HG02678 (cell line): ENCODE measurements around the gene BMP7.
"Not testable (repeated sequence)": the region's sequence is repeated elsewhere in the genome, so short reads cannot be mapped to it uniquely, and the experiment has no call there.

Experiments used
- ATAC-seq: cut with Tn5 transposase; IDR thresholded peaks from one replicate; pipeline ENCODE4 v1.9.1; 2021; ENCODE audit warnings: mild to moderate bottlenecking, moderate library complexity; ENCODE audit not compliant: unreplicated experiment

The BMP7 gene

DNA sequence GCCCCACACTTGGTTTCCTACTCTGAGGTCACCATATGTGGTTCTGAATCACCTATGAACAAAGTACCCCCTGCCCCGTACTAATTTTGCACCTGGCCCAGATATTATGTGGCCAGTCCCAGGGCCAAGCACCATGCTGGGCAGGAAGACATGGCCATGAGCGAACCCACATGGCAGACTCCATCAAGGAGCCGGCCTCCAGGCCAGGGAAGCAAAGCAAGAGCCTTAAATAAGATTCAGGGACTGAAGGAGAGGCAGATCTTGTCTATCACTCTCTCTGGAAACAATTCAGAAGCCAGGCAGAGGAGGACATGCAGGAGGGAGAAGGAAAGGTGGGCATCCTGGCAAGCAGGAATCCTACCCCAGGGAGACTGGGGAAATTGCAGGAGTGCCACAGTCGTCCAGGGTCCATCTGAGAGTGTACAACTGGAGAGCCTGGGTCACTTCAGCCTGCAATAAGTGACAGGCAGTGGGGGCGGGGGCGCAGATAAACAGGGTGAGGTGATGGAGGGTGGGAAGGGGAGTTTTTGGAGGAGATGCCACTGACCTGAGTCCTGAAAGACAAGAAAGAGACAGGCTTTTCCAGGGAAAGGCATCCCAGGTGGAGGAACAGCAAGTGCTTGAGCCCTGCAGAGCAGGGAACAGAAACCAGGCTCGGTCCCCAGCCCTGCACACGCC is 2.1 kb upstream of the BMP7 start:
- no peak for ATAC-seq

DNA sequence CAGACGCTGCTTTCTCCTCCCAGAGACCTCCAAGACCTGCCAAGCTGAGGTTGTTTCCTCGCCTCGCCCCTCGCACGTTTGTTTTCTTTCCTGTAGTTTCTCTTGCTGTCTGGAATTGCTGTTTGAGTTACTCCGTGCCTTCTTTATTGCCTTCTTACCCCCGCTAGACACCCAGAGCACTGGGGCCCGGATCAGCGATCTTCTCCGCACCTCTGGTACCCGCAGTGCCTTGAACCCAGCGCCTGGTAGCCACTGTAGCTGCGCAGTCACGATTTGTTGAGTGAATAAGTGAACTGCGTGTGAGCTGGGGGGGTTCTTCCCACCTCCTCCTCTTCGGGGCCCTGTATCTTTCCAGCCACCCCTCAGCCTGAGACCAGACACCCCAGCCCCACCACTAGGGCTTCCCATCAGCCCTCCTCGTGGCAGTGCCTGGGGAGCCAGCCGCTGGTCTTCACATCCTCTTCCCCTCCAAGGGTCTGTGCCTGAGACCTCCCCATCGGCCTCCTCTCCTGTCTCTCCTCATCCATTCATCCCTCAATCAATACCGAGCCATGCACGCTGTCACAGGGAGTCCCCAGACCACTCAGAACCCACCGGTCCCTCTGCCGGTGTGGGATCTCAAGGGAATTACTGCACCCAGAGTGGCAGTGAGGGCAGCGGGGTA is 849 bp upstream of the BMP7 start:
- ATAC-seq, result no peak

- no peak for ATAC-seq
These were observed 497 bp downstream of the BMP7 start for GRCh38 chr20:57265997-57266290.

DNA sequence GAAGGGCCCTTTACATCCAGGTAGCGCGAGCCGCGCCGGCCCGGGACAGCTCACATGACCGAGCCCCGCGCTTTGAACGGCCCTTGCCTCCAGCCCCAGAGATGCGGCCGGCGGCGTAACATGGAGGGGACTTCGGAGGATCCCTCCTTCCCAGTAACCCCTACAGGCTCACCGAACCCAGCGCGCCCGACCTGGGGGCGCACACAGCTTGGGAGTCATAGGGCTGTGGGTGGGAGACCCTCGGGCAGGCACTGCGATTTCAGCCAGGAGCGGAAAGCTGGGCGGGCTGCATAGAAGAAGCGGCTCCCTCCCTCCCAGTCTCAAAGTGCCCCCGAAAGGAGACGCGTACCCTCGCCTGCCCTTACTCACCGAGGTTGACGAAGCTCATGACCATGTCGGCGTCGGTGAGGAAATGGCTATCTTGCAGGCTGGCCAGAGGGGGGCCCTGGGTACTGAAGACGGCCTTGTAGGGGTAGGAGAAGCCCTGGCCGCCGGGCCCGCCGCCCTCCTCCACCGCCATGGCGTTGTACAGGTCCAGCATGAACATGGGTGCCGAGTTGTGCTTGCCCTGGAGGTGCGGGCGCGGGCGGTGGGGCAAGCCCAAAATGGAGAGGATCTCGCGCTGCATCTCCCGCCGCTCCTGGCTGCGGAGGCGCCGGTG is 975 bp downstream of the BMP7 start:
- no peak for ATAC-seq

DNA sequence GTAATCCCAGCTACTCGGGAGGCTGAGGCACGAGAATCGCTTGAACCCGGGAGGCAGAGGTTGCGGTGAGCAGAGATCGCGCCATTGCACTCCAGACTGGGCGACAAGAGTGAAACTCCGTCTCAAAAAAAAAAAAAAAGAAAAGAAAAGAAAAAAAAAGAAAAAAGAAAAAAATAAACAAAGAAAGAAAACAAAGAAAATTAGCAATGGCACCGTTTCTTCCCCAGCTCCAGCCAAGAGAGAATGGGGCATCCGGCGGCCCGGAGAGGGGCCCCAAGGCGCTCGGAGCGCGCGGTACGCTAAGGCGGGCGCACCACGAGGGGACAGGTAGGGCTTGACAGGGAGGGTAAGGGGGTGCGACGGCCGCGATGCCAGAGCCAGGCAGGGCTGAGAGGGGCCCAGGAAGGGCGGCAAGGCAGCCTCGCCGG is 1.5 kb downstream of the BMP7 start:
- ATAC-seq, result not testable (repeated sequence)

DNA sequence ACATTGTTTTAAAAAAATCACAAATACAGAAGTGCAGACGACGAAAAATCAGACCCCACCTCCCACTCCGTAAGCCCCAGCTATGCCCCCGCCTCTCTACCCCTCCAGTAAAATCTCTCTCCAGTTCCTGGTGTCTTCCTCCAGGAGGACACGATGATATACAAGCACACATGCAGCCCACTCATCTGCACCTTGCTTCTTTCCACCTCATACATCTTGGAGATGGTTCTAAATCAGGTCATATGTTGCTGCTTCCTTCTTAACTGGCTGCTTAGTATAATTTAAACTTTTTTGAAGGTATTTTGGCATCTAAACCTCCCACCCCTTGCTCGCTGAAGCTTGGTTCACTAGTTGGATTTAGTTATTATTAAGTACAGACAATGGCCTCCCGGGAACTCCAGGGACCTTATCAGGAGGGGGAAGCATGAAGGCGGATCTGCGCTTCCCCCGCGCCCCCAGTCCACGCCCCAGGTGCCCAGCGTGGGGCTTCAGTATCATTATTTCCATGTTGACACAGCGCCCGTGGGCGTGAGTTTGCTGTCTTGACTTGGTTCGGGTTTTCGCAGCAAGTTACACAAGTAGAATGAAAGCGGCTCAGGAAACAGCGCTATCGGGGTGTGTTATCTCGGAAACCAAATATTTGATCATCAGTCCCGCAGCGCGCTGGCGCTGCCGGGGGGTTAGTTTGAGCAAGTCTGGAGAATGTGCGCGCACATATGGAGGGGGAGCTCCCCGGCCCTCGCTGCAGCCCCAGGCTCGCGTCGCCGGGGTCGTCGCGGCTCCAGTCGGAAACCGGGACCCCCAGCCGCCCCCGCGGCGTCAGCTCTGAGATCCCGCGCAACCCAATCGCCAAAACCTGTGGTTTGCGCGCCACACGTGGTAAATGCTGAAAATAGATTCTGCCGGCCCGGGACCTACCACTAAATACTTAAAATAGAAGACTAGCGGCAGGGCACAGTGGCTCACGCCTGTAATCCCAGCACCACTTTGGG is 2.3 kb downstream of the BMP7 start:
- no peak for ATAC-seq

DNA sequence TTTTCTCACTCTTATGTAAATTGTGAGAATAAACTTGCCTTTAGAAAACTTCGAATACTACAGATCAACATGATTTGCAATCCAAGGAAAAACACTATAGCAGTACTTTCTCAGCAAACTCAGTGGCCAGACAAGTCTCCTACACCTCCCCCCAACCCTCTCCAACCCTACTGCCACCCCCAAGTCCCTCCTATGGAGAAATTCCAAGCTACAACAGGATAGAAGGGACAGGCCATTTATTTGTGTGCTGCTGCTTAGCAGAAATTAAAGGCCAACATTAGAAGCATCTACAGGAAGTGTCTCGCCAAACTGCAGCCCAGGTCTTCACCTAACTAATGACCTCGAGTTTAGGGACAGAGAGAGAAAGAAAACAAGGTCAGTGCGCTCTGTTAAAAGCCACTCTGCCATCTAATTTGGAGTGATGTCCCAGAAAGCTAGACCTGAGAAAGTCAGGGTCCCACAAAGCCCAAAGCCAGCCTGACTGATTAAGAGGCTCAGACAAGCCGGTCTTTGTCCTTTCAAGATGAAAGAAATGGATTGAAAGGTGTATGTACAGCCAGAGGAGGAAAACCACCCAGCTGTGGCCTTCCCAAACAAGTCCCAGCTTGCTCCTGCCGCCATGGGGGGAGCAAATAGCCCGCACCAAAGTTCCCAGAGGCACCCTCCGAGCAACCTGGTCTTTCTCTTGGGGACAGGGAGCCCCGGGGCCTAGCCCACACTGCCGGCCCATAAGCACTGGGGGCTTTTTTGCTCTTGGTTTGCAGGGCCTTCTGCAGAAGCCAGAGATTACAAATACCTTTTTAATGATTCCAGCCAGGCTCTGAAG is 3.4 kb downstream of the BMP7 start:
- no peak for ATAC-seq

- no peak for ATAC-seq
These were observed 4.1 kb downstream of the BMP7 start for GRCh38 chr20:57262301-57262700.

- ATAC-seq, result no peak
These were observed 4.8 kb downstream of the BMP7 start for GRCh38 chr20:57261457-57262251.

GRCh38 chr20:57260934-57261333 is 5.5 kb downstream of the BMP7 start:
- no peak for ATAC-seq

DNA sequence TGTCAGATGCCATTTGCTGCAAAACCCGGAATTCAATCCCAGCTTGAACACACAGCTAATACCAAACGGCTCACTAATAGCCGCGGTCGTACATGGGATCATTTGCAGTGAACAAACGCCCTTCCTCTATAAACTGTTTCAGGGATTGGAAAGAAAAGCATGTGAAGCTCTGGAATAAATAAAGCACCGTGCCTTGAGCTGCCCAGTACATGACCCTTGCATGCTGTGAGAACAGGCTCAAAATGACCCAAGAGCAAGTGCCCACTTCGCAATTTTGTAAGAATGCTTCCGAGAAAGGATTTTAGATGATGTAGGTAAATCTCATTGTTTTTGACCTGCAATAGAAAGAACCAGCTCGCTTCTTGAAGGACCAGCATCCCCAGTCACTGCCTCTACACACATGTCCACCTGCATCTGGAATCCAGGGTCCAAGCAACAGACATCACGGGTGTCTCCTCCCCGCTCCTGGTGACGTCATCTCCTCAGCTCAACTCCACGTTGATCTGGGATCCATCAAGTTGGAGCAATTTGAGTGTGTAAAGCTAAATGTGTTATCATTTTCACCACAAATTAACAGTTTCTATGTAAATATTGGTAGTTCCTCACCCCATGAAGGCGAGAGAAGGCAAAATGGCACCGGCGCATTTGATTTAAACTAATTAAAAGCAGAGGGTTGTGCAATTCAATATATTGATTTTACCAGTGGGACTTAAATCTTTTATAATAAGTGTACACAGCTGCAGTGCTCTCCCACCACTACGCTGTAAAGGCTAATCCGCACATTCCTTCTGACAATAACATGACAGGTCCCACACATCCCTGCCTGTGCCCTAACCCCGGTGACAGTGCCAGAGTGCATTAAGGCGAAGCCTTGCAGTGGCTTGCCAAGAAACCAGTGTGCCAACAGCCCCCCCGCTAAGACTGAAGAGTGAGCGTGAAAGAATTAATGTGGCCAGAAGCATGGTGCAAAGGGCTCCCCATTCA is 6.2 kb downstream of the BMP7 start:
- no peak for ATAC-seq

DNA sequence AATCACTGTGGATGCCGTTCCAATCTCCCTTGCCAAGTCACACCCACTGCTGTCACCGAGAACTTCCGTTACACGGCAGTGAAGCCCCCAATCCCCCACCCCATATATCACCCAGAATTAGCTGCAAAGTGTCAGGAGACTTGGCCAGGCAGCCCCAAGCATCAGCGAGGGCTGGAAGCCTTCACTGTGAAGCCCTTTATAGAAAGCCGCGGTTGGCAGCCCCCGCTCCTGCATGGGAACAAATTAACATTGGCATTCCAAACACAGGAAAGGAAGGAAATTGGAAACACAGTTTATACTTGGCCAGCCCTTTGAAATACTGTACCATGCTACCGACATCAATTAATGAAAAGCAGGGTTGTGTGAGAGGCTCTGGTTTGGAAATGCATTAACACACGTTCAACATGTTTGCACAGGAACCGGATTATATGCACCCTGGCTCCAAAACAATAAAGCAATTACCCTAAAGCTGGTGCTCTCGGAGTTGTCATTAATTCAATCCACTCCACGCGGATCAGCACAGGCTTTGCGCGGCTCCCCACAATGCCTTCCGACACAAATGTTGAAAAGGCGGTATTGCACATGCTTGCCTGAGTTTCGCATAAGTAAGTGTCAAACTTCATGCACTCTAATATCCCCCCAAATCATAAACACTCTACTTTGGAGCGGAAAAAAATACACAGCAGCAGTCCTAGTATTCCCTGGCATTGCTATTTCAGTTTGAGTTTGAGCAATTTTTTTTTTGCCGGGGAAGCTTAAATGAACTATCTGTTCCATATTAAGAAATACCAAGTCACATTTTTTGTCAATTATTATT is 7.1 kb downstream of the BMP7 start:
- no peak for ATAC-seq

- ATAC-seq, result no peak
These were observed 8.6 kb downstream of the BMP7 start for GRCh38 chr20:57257701-57258453.

- ATAC-seq, result no peak
These were observed 9.5 kb downstream of the BMP7 start for GRCh38 chr20:57256908-57257307.

DNA sequence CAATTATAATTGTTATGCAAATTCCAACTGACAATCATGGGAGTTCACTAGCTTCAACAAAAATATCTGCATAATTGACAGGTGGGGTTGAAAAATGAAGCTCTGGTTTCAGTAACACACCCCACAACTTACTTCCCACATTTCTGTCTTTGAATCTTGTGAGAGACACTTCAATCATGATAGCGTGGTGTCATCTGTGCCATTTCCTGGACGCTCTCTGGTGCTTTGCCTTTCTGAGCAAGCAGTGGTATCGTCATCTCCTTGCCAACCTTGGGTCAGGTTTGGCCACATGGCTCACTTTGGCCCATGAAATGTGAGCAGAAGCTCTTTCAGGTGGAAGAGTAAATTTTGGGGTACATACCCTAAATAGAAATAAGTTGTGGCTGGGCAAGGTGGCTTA is 10.2 kb downstream of the BMP7 start:
- ATAC-seq, result no peak

DNA sequence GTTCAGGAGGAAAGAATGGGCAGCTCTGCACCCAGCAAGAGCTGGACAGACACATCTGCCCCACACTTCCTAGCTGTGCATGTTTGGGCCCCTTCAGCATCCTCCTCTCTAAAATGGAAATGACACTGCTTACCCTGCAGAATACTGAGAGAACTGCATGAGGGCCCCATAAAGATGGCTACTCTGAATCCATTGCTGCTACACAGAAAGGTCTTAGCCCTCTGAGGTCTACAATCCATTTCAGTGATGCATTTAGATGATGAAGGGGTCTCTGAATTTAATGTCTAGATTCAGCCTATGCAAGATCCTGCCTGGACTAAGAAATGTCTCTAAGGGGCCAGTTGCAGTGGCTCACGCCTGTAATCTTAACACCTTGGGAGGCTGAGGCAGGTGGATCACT is 11.3 kb downstream of the BMP7 start:
- ATAC-seq, result no peak
